Thyroid gland (tissue), 4 donors: ENCODE measurements around the gene PLEKHA5.

ENCODE experiments used
- CTCF ChIP-seq, 6 experiments: fragments of 200-600 bp in 3 of 6; fragments of 450-650 bp in 3 of 6; sonication (generic) in 3 of 6; IDR thresholded peaks; one replicate each; pipeline ENCODE4 v1.5.1; 2016 to 2019; ENCODE audit warnings: antibody characterized with exemption in 6 of 6, mild to moderate bottlenecking in 2 of 6, inconsistent platforms in 1 of 6, moderate library complexity in 1 of 6
- POLR2A ChIP-seq, 2 donors: fragments of 450-650 bp; IDR thresholded peaks; one replicate each; pipeline ENCODE4 v1.6.1; 2017; ENCODE audit warnings: antibody characterized with exemption in 2 of 2, mild to moderate bottlenecking in 2 of 2, moderate library complexity in 1 of 2

GRCh38 chr12:19260135-19260534 lies 130.6 kb downstream of the PLEKHA5 start:
- no peak for TF ChIP-seq POLR2A (IDR thresholded peaks at IDR 0.05)
- no peak for TF ChIP-seq CTCF (IDR thresholded peaks at IDR 0.05)
